Dedifferentiated amniotic fluid mesenchymal stem cell (primary cell): ENCODE measurements around the gene WNT9B.
"Not testable (repeated sequence)": the region's sequence is repeated elsewhere in the genome, so short reads cannot be mapped to it uniquely, and the experiment has no call there.

ENCODE experiments used
- DNase-seq: peaks from one replicate; pipeline ENCODE4 v3.0.0-alpha.2; 2016; ENCODE audit errors: extremely low spot score

Gene WNT9B

GRCh38 chr17:46910179-46910927, 59.0 kb downstream of the WNT9B start:
- DNase-seq = no peak

- DNase-seq = no peak
These were observed 59.9 kb downstream of the WNT9B start for GRCh38 chr17:46911311-46911710.

GRCh38 chr17:46915596-46915995, 64.2 kb downstream of the WNT9B start:
- DNase-seq = no peak

GRCh38 chr17:46916211-46916610, 64.8 kb downstream of the WNT9B start:
- DNase-seq = no peak

- DNase-seq = no peak
These were observed 65.2 kb downstream of the WNT9B start for GRCh38 chr17:46916623-46917022.

GRCh38 chr17:46917041-46917440, 65.7 kb downstream of the WNT9B start:
- DNase-seq = no peak

GRCh38 chr17:46917516-46917915, 66.1 kb downstream of the WNT9B start:
- DNase-seq = no peak

GRCh38 chr17:46921962-46922361, 70.6 kb downstream of the WNT9B start:
- not testable (repeated sequence) for DNase-seq

- no peak for DNase-seq
These were observed 71.1 kb downstream of the WNT9B start for GRCh38 chr17:46922487-46922803.

- peak; percentile 81 for DNase-seq
These were observed 71.6 kb downstream of the WNT9B start, which contains the start of gene GOSR2 for GRCh38 chr17:46922804-46923635. Gene GOSR2 (plus strand): TSS chr17:46923160. CDS start chr17:46923193, 33 bp downstream.

GRCh38 chr17:46925185-46925868, 73.9 kb downstream of the WNT9B start:
- no peak for DNase-seq

GRCh38 chr17:46928467-46929261, 77.3 kb downstream of the WNT9B start:
- no peak for DNase-seq

GRCh38 chr17:46929413-46929812, 78.0 kb downstream of the WNT9B start:
- DNase-seq = no peak

GRCh38 chr17:46930051-46930450, 78.7 kb downstream of the WNT9B start:
- DNase-seq = no peak

- no peak for DNase-seq
These were observed 80.2 kb downstream of the WNT9B start for GRCh38 chr17:46931596-46931995.

- no peak for DNase-seq
These were observed 84.4 kb downstream of the WNT9B start for GRCh38 chr17:46935658-46936266.
